Measurements from ENCODE around the gene POC1A.

DNA sequence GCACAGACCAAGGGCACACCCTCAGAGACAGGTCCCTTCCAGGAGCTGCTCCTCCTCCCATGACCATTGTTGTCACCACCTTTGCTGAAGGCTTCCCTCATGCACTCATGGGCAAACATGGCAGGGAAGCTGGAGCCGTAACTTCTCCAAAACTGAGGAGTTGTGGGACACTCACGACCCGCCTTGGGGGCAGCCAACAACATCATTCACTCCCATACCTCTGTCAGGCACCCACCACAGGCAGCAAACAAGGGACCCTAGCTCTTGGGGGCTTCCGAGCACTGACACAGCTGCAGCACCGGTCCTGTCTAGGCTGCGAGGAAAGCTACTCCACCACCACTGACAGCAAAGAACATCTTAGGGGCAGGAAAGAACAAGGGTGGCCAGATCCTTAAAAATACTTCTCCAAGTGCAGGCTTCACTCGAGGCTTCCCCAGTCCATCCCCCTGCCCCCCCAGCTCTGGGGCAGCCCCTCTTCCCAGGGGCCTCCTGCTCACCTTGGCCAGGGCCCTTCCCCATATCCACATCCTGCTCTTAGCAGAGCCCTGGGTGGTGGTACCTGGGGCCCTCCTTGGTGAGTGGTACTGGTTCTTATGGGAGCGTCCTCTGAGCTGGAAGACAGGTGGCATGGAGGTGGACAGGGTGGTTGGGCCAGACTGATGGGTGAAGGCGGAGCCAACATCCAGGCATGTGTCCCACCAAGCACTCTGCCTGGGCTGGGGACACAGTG lies 69.8 kb downstream of the POC1A start:
- TF ChIP-seq, protein P1, sequence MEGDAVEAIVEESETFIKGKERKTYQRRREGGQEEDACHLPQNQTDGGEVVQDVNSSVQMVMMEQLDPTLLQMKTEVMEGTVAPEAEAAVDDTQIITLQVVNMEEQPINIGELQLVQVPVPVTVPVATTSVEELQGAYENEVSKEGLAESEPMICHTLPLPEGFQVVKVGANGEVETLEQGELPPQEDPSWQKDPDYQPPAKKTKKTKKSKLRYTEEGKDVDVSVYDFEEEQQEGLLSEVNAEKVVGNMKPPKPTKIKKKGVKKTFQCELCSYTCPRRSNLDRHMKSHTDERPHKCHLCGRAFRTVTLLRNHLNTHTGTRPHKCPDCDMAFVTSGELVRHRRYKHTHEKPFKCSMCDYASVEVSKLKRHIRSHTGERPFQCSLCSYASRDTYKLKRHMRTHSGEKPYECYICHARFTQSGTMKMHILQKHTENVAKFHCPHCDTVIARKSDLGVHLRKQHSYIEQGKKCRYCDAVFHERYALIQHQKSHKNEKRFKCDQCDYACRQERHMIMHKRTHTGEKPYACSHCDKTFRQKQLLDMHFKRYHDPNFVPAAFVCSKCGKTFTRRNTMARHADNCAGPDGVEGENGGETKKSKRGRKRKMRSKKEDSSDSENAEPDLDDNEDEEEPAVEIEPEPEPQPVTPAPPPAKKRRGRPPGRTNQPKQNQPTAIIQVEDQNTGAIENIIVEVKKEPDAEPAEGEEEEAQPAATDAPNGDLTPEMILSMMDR (IDR thresholded peaks at IDR 0.05) = no peak
- TF ChIP-seq POLR2A (IDR thresholded peaks at IDR 0.05) (no peak), POLR2AphosphoS5 (IDR thresholded peaks at IDR 0.05) (no peak), EP300 (IDR thresholded peaks at IDR 0.05) (no peak)
